LNCAP (cell line): Measurements from ENCODE around the gene METTL22.

Experiments used
- CTCF ChIP-seq: fragments of 450-650 bp; IDR thresholded peaks from 2 replicates; pipeline ENCODE4 v1.5.1; 2017; ENCODE audit warnings: mild to moderate bottlenecking

The METTL22 gene

GRCh38 chr16:8589057-8589899 is 32.2 kb upstream of the METTL22 start:
- TF ChIP-seq CTCF = no peak

- TF ChIP-seq CTCF = no peak
Measured at GRCh38 chr16:8589900-8590688, 31.4 kb upstream of the METTL22 start, which contains the start of gene TMEM114. Gene TMEM114 (minus strand): TSS chr16:8590511. CDS start chr16:8589838, 673 bp downstream.

- no peak for TF ChIP-seq CTCF
Measured at GRCh38 chr16:8590811-8591210, 30.7 kb upstream of the METTL22 start.

GRCh38 chr16:8591451-8591850 is 30.0 kb upstream of the METTL22 start:
- TF ChIP-seq CTCF = no peak

- no peak for TF ChIP-seq CTCF
Measured at GRCh38 chr16:8594149-8594666, 27.3 kb upstream of the METTL22 start.

GRCh38 chr16:8595783-8596182 is 25.7 kb upstream of the METTL22 start:
- no peak for TF ChIP-seq CTCF

- TF ChIP-seq CTCF = no peak
Measured at GRCh38 chr16:8596581-8596980, 24.9 kb upstream of the METTL22 start.
